Measurements from ENCODE around the gene PRKAR1B. TPM values are rescaled to one million over a fixed set of nuclear protein-coding genes. Genes with fewer than 3 reads are reported as not detected.
A peak's percentile ranks its signal among the peaks of the same experiment; 100 is the strongest.

The PRKAR1B gene
- total and polyA plus RNA-seq, 10 of the 15 experiments (the other 5 are each of a cell fraction or from before 2014, with no cell fraction given): 1.4 to 45.6 (median 19.3) TPM

DNA sequence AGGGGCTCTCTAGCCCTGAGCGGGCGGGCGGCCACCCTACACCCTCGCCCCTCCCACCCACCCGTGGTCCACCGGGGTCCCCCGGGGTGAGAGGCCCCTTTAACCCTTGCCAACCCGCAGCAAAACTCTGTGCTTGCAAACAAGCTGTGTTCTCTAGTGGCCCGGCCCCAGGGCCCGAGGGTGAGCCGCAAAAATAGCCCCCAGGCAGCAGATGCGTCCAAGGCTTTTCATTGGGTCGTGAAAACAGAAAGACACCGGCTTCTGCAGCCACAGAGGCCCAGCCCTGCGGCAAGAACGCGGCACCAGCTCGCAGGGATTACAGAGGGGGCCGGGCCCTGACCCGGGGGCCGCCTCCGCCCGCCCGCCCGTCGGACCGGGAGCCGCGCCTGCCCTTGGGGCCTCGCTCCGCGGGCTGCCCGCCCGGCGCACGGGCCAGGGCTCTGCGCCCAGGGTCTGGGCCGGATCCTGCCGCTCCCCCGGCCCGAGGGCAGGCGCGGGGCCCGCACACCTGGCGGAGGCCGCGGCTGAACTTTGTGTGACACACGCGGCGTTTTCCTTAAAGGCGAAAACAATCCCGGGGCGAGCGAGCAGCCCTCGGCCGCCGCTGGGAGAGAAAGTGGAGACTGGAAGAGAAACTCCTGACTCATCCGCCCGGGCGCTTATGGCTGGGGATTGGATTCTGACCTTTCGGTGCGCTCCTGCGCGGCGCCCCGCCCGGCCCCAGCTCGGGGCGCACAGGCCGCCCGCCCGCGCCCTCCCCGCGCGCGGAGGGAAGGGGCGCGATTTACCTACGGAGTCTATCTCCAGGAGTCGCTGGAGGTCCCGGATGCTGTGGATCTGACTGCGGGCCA is 210.2 kb downstream of the PRKAR1B start (continued):
- TF ChIP-seq, protein P1, sequence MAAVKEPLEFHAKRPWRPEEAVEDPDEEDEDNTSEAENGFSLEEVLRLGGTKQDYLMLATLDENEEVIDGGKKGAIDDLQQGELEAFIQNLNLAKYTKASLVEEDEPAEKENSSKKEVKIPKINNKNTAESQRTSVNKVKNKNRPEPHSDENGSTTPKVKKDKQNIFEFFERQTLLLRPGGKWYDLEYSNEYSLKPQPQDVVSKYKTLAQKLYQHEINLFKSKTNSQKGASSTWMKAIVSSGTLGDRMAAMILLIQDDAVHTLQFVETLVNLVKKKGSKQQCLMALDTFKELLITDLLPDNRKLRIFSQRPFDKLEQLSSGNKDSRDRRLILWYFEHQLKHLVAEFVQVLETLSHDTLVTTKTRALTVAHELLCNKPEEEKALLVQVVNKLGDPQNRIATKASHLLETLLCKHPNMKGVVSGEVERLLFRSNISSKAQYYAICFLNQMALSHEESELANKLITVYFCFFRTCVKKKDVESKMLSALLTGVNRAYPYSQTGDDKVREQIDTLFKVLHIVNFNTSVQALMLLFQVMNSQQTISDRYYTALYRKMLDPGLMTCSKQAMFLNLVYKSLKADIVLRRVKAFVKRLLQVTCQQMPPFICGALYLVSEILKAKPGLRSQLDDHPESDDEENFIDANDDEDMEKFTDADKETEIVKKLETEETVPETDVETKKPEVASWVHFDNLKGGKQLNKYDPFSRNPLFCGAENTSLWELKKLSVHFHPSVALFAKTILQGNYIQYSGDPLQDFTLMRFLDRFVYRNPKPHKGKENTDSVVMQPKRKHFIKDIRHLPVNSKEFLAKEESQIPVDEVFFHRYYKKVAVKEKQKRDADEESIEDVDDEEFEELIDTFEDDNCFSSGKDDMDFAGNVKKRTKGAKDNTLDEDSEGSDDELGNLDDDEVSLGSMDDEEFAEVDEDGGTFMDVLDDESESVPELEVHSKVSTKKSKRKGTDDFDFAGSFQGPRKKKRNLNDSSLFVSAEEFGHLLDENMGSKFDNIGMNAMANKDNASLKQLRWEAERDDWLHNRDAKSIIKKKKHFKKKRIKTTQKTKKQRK (IDR thresholded peaks at IDR 0.05; ENCODE audit: low read depth, low read length): no peak
- TF ChIP-seq, protein P2, sequence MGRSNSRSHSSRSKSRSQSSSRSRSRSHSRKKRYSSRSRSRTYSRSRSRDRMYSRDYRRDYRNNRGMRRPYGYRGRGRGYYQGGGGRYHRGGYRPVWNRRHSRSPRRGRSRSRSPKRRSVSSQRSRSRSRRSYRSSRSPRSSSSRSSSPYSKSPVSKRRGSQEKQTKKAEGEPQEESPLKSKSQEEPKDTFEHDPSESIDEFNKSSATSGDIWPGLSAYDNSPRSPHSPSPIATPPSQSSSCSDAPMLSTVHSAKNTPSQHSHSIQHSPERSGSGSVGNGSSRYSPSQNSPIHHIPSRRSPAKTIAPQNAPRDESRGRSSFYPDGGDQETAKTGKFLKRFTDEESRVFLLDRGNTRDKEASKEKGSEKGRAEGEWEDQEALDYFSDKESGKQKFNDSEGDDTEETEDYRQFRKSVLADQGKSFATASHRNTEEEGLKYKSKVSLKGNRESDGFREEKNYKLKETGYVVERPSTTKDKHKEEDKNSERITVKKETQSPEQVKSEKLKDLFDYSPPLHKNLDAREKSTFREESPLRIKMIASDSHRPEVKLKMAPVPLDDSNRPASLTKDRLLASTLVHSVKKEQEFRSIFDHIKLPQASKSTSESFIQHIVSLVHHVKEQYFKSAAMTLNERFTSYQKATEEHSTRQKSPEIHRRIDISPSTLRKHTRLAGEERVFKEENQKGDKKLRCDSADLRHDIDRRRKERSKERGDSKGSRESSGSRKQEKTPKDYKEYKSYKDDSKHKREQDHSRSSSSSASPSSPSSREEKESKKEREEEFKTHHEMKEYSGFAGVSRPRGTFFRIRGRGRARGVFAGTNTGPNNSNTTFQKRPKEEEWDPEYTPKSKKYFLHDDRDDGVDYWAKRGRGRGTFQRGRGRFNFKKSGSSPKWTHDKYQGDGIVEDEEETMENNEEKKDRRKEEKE (IDR thresholded peaks at IDR 0.05): no peak
- TF ChIP-seq, protein P3, sequence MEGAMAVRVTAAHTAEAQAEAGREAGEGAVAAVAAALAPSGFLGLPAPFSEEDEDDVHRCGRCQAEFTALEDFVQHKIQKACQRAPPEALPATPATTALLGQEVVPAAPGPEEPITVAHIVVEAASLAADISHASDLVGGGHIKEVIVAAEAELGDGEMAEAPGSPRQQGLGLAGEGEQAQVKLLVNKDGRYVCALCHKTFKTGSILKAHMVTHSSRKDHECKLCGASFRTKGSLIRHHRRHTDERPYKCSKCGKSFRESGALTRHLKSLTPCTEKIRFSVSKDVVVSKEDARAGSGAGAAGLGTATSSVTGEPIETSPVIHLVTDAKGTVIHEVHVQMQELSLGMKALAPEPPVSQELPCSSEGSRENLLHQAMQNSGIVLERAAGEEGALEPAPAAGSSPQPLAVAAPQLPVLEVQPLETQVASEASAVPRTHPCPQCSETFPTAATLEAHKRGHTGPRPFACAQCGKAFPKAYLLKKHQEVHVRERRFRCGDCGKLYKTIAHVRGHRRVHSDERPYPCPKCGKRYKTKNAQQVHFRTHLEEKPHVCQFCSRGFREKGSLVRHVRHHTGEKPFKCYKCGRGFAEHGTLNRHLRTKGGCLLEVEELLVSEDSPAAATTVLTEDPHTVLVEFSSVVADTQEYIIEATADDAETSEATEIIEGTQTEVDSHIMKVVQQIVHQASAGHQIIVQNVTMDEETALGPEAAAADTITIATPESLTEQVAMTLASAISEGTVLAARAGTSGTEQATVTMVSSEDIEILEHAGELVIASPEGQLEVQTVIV (IDR thresholded peaks at IDR 0.05; ENCODE audit: borderline replicate concordance, partially characterized antibody): no peak
- TF ChIP-seq, protein P4, sequence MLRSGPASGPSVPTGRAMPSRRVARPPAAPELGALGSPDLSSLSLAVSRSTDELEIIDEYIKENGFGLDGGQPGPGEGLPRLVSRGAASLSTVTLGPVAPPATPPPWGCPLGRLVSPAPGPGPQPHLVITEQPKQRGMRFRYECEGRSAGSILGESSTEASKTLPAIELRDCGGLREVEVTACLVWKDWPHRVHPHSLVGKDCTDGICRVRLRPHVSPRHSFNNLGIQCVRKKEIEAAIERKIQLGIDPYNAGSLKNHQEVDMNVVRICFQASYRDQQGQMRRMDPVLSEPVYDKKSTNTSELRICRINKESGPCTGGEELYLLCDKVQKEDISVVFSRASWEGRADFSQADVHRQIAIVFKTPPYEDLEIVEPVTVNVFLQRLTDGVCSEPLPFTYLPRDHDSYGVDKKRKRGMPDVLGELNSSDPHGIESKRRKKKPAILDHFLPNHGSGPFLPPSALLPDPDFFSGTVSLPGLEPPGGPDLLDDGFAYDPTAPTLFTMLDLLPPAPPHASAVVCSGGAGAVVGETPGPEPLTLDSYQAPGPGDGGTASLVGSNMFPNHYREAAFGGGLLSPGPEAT (IDR thresholded peaks at IDR 0.05; ENCODE audit: low read depth): no peak
- no peak for TF ChIP-seq SMARCA5 (IDR thresholded peaks at IDR 0.05)
- TF ChIP-seq, protein P5, sequence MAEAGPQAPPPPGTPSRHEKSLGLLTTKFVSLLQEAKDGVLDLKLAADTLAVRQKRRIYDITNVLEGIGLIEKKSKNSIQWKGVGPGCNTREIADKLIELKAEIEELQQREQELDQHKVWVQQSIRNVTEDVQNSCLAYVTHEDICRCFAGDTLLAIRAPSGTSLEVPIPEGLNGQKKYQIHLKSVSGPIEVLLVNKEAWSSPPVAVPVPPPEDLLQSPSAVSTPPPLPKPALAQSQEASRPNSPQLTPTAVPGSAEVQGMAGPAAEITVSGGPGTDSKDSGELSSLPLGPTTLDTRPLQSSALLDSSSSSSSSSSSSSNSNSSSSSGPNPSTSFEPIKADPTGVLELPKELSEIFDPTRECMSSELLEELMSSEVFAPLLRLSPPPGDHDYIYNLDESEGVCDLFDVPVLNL (IDR thresholded peaks at IDR 0.05; ENCODE audit: low read depth, low read length): no peak
- TF ChIP-seq, protein P6, sequence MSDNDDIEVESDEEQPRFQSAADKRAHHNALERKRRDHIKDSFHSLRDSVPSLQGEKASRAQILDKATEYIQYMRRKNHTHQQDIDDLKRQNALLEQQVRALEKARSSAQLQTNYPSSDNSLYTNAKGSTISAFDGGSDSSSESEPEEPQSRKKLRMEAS (IDR thresholded peaks at IDR 0.05; ENCODE audit: low read depth, low read length): no peak
- TF ChIP-seq BHLHE40 (IDR thresholded peaks at IDR 0.05; ENCODE audit: borderline replicate concordance in 1 of 2, low read depth in 2 of 2, low read length in 1 of 2): peak in 1 of 2 experiments; percentile 22; a peak in 1 of 4 replicates

All from GM12878 (cell line).